Measurements from ENCODE around the gene C11orf68. TPM values are rescaled to one million over a fixed set of nuclear protein-coding genes. Genes with fewer than 3 reads are reported as not detected.
A peak's percentile ranks its signal among the peaks of the same experiment; 100 is the strongest.

C11orf68 gene
- total RNA-seq, 4 donors from 2014 or later: 20.8 to 30.7 (median 23.9) TPM

DNA sequence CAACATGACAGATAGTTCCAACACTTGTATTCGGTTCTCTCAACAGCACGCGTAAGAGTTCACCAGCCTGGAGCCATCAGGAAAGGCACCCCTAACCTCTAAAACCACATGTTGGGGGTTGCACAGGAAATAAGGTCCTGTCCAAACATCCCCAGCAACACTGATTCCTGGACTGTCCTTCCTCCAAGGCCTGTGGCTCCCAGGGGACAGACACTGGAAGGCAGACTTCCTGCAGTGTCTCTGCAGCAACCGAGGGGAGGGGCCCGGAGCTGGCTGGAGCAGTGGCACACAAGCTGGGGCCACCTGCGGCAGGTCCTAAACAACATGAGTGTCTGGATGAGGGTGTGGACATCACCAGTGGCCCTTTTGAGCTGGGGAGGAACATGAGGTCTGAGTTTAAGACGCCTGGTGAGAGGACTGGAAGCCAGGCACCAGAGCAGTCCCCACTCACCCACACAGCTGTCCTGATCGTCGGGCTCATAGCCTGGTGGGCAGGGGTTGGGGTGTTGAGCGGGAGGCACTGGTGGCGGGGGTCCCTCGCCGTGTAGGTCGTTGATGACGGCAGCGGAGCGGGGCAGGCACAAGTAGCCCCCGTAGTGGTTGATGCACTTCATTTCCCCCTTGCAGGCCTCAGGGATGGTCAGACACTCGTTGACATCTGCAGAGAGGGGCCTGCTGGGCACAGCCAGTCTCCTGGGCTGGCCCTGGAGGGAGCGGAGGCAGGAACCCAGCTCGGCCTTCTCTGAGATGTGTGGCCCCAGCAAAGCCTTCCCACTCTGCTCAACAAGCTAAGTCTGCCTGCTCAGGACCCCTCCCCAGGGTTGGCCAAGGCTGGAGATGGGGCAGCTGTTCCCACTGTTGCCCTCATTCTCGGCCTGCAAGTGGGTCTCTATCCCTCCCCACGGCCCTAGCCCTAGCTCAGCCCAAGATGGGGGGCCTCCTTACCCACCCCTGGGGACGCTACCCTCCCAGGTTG is 47.9 kb downstream of the C11orf68 start:
- H3K27me3 ChIP-seq: no peaks in the 10 kb centered on the region
- DNase-seq (no peak), ATAC-seq (no peak)
- peaks cover 0 to 19% of the 10 kb centered on the region in 2 donors for H3K4me1 ChIP-seq
- TF ChIP-seq, protein P1, sequence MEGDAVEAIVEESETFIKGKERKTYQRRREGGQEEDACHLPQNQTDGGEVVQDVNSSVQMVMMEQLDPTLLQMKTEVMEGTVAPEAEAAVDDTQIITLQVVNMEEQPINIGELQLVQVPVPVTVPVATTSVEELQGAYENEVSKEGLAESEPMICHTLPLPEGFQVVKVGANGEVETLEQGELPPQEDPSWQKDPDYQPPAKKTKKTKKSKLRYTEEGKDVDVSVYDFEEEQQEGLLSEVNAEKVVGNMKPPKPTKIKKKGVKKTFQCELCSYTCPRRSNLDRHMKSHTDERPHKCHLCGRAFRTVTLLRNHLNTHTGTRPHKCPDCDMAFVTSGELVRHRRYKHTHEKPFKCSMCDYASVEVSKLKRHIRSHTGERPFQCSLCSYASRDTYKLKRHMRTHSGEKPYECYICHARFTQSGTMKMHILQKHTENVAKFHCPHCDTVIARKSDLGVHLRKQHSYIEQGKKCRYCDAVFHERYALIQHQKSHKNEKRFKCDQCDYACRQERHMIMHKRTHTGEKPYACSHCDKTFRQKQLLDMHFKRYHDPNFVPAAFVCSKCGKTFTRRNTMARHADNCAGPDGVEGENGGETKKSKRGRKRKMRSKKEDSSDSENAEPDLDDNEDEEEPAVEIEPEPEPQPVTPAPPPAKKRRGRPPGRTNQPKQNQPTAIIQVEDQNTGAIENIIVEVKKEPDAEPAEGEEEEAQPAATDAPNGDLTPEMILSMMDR (IDR thresholded peaks at IDR 0.05 in 4 of 5, conservative IDR thresholded peaks at IDR 0.05 in 1 of 5): no peak
- no peak for TF ChIP-seq POLR2A (IDR thresholded peaks at IDR 0.05)
- H3K36me3 ChIP-seq: peaks cover 0 to 11% of the 10 kb centered on the region in 2 donors
- no peaks in the 10 kb centered on the region for H3K9me3 ChIP-seq
- in situ Hi-C loops (cut with MboI; ENCODE audit: low sequenced_read_pairs in 4 of 4): no loop called here
- peak overlapping the region; percentile 80 to 87 (median 82) for H3K27ac ChIP-seq
- H3K4me3 ChIP-seq: no peak overlapping the region
- intact Hi-C loops (cut with DNase I; ENCODE audit: low total_unique reads): no loop called here

DNA sequence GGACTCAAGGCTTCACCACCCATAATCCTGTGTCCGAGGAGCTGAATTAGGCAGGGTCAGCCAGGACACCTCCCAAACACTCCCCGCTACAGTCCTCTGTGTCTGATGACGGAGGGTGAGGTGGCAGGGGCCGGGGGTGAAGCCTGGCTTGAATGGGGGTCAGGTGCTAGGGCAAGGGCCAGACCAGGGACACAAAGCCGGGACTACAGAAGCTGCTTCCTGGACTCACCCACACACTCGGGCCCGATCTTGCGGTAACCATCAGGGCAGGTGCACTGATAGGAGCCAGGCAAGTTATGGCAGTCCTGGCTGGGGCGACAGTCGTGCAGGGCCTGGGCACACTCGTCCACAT is 48.6 kb downstream of the C11orf68 start:
- Histone ChIP-seq H3K9me3 (no peaks in the 10 kb centered on the region), H3K4me1 (peaks cover 0 to 19% of the 10 kb centered on the region in 2 donors), H3K4me3 (no peak overlapping the region), H3K27me3 (no peaks in the 10 kb centered on the region), H3K36me3 (peaks cover 0 to 18% of the 10 kb centered on the region in 2 donors), H3K27ac (peak overlapping the region in 1 of 4 donors; percentile 83)
- intact Hi-C loops (cut with DNase I; ENCODE audit: low total_unique reads) (no loop called here), in situ Hi-C loops (cut with MboI; ENCODE audit: low sequenced_read_pairs in 4 of 4) (no loop called here)
- DNase-seq (no peak), ATAC-seq (no peak)
- TF ChIP-seq, protein P1 (IDR thresholded peaks at IDR 0.05 in 4 of 5, conservative IDR thresholded peaks at IDR 0.05 in 1 of 5): no peak
- no peak for TF ChIP-seq POLR2A (IDR thresholded peaks at IDR 0.05)

DNA sequence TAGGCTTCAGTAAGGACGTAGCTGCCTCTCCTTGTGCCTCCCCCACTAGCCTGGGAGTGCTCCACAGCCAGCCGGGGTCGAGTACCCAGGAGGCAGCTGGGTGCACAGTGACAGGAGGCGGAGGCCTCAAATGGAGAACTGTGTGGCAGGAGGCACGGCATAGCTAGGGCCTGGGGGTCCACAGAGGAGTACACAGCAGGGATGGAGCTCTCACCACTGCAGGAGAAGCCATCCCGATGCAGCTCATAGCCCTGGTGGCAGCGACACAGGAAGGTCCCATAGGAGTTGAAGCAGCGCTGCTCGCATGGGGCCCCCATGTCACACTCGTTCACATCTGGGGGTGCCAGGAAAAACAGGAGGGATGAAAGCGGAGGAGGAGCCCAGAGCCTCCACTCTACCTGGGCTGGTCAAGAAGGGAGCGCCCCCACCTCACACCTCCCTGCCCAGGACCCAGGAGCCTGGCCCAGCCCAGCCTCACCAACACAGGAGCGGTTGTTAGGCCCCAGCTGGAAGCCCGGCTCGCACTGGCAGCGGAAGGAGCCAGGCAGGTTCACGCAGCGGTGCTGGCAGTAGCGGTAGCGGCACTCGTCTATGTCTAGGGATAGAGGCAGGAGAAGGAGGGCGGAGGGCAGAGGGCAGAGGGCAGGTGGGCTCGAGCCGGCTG is 49.1 kb downstream of the C11orf68 start:
- TF ChIP-seq POLR2A (IDR thresholded peaks at IDR 0.05): no peak
- TF ChIP-seq, protein P1 (IDR thresholded peaks at IDR 0.05 in 4 of 5, conservative IDR thresholded peaks at IDR 0.05 in 1 of 5): no peak
- H3K27ac ChIP-seq: peak overlapping the region in 1 of 4 donors; percentile 83
- DNase-seq: no peak
- no peak overlapping the region for H3K4me3 ChIP-seq
- no peak for ATAC-seq
- H3K9me3 ChIP-seq: no peaks in the 10 kb centered on the region
- peaks cover 0 to 19% of the 10 kb centered on the region in 2 donors for H3K4me1 ChIP-seq
- H3K27me3 ChIP-seq: no peaks in the 10 kb centered on the region
- H3K36me3 ChIP-seq: peaks cover 0 to 23% of the 10 kb centered on the region in 2 donors
- in situ Hi-C loops (cut with MboI; ENCODE audit: low sequenced_read_pairs in 4 of 4) (no loop called here), intact Hi-C loops (cut with DNase I; ENCODE audit: low total_unique reads) (no loop called here)

DNA sequence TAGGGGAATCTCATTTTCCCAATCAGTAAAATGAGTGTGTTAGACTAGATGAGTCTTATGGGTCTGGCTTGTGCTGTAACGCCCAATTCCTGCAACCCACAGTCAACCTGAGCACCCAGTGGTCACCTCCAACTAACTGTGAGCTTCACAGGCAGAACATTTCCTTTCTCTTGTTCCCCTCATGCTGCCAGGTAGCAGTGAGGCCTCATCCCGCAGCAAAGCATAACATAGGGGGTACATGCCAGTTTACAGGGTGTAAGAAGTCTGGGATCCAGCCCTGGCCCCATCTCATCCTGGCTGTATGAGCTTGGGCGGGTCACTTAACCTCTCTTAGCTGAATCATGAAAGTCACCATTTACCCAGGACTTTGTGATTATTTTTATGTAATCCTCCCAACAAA is 50.0 kb downstream of the C11orf68 start:
- Histone ChIP-seq H3K4me1 (peaks cover 0 to 19% of the 10 kb centered on the region in 2 donors), H3K9me3 (no peaks in the 10 kb centered on the region), H3K4me3 (no peak overlapping the region), H3K36me3 (peaks cover 0 to 32% of the 10 kb centered on the region in 2 donors), H3K27ac (no peak overlapping the region), H3K27me3 (no peaks in the 10 kb centered on the region)
- no peak for TF ChIP-seq POLR2A (IDR thresholded peaks at IDR 0.05)
- TF ChIP-seq, protein P1 (IDR thresholded peaks at IDR 0.05 in 4 of 5, conservative IDR thresholded peaks at IDR 0.05 in 1 of 5): no peak
- ATAC-seq (no peak), DNase-seq (no peak)
- intact Hi-C loops (cut with DNase I; ENCODE audit: low total_unique reads) (no loop called here), in situ Hi-C loops (cut with MboI; ENCODE audit: low sequenced_read_pairs in 4 of 4) (no loop called here)
